Fibroblast of skin of left quadriceps (primary cell): ENCODE measurements around the gene PANX1.
A peak's percentile ranks its signal among the peaks of the same experiment; 100 is the strongest.

Experiments
- DNase-seq, 2 experiments: peaks; one replicate each; pipeline ENCODE4 v3.0.0-alpha.2; 2013; ENCODE audit warnings: low read depth in 2 of 2

PANX1 gene

DNA sequence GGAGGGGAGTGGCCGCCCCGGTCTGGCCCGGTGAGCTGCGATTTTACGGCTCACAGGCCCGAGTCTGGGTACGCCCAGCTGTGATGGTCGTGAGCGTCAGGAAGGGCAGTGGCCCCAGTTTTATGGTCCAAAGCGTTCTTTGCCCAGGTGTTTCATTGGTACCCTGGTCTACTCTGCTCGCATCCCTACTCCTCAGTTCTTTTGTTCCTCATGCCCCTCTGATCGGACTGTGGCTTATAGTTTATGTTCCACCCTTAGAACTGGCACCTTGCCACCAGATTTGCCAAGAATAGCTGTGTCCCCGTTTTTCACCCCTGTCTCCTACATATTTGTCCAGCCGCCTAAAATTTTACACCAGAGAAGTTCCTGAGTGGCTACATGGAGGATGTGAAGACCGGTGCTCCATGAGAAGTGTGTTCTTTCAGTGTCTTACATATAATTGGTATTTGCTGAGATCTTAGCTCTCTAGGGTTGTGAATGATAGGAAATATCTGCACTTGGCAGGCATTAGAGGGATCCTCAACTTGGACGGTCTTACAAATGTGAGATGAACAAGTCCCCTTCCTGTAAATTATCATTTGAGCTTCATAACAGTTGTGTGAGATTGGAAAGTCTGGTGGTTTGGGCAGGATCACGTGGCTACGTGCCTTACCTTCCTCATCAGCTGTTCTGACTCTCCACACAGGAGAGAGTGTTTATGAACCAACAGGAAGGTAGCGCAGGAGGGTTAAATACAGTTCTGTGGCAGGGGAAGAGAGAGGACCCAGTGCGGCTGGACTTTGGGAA, 1.1 kb downstream of the PANX1 start:
- DNase-seq = no peak

DNA sequence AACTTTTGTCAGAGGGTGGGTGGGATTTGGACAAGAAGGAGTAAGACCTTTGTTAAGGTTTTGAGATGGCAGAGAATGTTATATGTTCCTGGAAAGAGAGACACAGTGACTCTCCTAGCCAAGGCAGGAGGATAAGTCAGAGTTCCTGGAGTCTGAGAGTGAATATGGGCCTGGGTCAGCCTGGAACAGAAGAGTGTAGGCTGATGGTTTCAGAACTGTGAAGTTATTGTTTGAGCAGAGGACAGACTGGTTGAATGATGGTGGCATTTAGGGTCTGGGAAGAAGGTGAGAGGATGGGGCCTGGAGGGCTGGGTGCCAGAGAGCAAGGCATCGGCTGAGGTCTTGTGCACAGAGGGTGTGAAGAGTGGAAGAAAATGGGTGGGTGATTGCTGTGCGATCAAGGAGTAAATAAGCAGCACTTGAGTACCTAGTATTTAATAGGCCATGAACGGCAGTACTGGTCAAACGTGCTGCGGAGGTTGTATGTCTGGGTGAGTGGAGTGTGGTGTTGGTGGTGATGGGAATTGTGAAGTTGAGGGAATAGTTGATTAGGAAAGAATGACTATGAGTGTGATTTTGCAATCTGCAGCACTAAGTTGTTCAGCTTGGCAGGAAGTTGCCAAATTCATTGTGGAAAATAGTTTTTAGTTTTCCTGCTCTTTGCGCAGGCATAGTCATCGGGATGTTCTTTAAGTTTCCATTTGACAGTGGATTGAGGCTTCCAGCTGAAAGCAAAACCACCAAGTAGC, 1.8 kb downstream of the PANX1 start:
- DNase-seq = peak; percentile 73 to 82

GRCh38 chr11:94131047-94131717, 2.5 kb downstream of the PANX1 start:
- no peak for DNase-seq

DNA sequence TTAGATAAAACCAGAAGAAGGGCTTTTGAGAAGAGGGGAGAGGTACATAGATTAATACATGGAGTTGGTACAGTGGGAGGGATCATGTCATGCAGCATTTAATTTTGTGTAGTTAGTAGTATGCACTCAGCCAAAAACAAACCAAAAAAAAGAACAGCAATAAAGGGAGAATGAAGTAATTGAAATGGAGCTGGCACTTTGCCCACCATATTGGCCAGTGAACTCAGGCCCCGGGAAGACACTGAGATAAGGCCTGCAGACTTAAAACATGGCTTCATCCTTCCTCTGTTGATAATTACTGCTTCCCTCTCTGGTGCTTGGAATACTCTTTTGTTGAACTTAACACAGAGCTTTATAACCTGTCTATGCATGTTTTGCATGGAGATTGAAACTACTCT, 3.1 kb downstream of the PANX1 start:
- DNase-seq = no peak

GRCh38 chr11:94132152-94132558, 3.5 kb downstream of the PANX1 start:
- peak; percentile 63 to 68 for DNase-seq

DNA sequence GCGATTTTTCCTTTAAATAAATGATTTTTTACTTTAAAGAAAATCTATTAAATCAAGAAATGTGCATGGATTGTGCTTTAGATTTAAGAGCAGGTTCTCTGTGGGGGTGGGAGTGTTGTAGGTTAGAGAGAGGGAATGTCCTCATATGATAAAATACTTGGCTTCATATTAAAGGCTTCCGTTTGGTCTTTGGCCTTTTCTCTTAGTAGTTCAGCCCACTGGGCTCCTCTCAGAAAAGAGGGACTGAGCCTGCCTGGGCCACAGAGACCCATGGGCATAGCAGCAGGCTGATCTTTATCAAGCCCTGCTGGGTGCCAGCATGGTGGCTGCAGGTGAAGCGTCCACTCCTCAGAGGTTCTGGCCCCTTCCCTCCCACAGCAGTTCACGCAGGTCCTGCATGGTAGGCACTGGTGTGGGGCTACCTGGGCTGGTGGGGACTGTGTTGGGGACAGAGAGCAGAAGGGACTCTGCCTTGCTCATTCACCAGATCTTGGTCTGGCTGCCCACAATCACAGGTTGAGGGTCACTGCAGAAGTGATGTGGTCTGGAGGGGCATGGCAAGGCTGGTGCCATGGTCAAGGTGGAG, 4.3 kb downstream of the PANX1 start:
- DNase-seq = no peak

DNA sequence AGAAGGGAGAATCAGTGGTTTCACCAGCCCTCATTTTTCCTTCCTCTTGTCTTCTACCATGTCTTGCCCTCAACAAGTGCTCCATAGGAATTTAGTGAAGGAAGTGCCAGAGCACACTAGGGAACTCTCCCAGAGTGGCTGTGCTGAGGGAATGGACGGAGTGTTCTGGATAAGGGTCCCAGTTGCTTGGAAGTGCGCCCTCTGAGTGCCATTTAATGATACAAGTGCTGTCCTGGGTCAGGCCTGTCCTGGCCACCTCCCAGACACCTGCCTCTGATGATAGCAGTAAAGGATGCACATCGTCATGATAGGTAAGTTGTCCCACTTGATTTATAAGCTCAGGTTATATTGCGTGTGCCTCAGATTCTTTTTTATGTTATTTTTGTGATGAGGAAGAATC, 5.1 kb downstream of the PANX1 start:
- DNase-seq = no peak

DNA sequence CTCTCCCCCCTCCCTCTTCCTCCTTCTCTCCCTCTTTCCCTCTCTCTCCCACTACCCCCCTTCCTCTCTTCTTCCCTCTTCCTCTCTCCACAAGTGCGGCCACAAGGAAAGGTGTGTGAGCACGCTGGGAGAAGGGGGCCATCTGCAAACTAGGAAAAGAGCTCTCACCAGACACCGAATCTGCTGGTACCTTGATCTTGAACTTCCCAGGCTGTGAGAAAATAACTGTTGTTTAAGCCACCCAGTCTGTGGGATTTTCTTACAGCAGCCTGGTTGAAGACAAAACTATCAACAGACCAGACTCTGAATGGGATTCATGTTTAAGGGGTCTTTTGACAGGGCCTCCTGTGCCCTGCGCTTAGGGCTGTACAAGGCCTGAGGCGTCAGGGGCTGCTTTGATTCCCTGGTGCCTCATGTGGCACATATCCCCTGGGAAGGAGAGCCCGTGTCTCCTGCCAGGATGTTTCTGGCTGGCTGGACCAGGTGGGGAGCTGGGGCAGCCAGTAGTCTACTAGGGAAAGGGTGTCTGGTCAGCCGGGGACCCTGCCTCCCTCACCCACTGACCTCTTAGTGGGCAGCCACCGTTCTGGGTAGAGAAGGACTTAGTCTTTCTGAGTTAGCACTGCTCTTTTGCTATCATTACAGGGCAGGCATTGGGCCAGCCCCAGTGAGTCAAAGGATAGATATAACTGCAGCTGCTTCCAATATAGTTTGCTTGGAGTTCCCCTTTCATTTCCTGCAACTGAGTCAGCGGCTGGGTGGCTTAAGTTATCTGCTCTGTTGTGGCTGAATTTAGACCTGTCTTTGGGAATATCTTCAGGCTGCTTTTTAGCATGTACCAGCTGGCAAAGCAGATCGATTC, 6.2 kb downstream of the PANX1 start:
- peak; percentile 82 to 84 for DNase-seq

DNA sequence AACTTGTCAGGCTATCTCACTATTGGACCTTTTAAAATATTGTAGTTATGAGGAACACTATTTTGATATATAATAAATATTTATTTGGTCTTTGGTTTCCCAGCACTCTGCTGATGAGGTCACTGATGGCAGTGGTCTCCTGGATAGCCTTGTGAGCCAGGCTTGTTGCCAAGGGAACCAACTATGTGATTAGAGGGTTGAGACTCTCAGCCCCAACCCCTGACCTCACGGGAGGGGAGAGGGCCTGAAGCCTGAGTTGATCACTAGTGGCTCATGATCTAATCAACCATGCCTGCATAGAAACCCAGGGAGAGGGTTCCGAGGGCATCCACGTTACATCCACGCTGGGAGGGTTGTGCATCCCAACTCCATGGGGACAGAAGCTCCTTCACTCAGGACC, 10.8 kb downstream of the PANX1 start:
- no peak for DNase-seq

DNA sequence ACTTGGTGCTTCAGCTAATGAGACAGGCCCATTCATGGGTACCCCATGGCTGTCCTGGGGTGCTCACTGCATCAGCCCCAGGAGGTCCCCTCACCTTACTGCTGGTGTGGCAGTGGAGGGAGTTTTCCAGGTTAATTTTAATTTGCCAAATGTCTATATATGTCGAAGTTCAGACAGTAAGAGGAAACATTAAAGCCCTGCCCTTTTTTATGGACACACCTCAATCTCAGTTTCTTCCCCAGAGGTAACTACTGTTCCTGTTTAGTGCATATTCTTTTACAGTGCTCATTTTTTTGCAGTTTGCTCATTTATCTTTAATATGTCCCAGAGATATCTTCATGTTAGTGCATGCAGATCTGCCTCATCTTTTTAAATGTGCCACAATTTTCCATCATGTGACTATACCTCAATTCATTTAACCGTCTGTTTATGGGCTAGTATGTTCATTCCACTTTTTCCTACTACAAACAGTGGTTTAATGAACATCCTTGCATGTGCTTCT, 11.6 kb downstream of the PANX1 start:
- no peak for DNase-seq

- no peak for DNase-seq
Observed at GRCh38 chr11:94141511-94142307, 13.1 kb downstream of the PANX1 start.

GRCh38 chr11:94142308-94143281, 14.0 kb downstream of the PANX1 start:
- no peak for DNase-seq

DNA sequence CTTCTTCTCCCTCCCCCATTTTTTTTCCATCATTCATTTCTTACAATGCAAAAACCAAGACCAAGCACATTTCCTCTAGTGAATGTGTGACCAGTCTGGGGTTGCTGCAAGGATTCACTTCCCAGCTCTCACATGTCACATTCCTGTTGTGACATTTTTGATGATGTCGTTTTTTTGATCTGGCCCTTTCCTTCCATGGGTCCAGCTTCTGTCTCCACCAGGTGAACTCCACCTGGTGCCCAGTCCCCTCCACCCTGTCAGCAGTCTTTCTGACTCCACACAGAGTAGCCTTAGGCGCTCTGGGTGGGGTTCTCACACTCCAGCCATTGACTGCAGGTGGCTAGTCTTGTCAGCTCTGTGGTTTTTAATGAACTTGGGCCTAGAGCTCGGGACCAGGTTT, 15.6 kb downstream of the PANX1 start:
- DNase-seq = no peak

DNA sequence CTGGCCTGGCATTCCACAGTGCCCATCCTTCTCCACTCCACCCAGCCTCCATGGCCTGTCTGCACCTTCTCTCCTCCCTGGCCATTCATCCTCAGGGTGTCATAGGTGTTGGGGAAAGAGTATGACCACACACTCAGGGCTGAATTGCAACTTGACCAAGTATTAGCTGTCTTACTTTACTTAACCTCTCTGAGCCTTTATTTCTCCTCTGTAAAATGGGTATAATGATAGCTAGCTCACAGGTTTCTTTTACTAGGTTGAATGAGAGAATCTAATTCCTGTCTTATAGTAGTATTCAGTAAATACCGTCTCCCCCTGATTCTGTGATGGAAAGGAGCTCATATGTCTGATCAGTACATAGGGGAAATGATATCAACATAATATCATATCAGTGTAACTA, 16.0 kb downstream of the PANX1 start:
- DNase-seq = no peak

- no peak for DNase-seq
Observed at GRCh38 chr11:94145431-94145830, 16.8 kb downstream of the PANX1 start.

- DNase-seq = no peak
Observed at GRCh38 chr11:94145916-94146315, 17.3 kb downstream of the PANX1 start.

GRCh38 chr11:94147433-94147845, 18.8 kb downstream of the PANX1 start:
- DNase-seq = no peak

- DNase-seq = no peak
Observed at GRCh38 chr11:94148189-94148588, 19.5 kb downstream of the PANX1 start.

- peak in 1 of 2 experiments; percentile 60 for DNase-seq
Observed at GRCh38 chr11:94149431-94150017, 20.9 kb downstream of the PANX1 start.
